HepG2 (cell line): ENCODE results near the gene RAB3C. TPM values are rescaled to one million over a fixed set of nuclear protein-coding genes. Genes with fewer than 3 reads are reported as not detected.

Experiments used
- ATAC-seq: fragments of 200-7000 bp; cut with Tn5 transposase; 3 replicates; pipeline ENCODE4 v1.9.1; 2020; ENCODE audit warnings: mild to moderate bottlenecking, moderate library complexity
- BruUV-seq: library from RNA; stranded (reverse); fragments of 400-500 nt; replicated peaks from 2 replicates; lab custom pipeline; 2021; lab: Mats Ljungman, UMichigan
- CTCF ChIA-PET: fragments of 300-600 bp; formaldehyde crosslinking; extraction: SDS; loops from one replicate; lab custom pipeline; 2021; ENCODE audit warnings: low total read pairs, inconsistent platforms, low intra/inter-chr PET ratio; lab: Yijun Ruan, JAX
- POLR2A ChIA-PET: fragments of 350-600 bp; sonication (Branson Sonifier 250); formaldehyde crosslinking; loops from one replicate; lab custom pipeline; 2020; ENCODE audit warnings: antibody characterized with exemption, inconsistent platforms; lab: Yijun Ruan, JAX
- DNase-seq: peaks from one replicate; pipeline ENCODE4 v3.0.0-alpha.2; 2015; ENCODE audit warnings: low spot score
- FAIRE-seq: peaks from 3 replicates; lab custom pipeline; 2011; peaks lifted over from hg19 to GRCh38; lab: Jason Lieb, UNC
- H2AFZ ChIP-seq: one replicate; pipeline ENCODE4 v1.6.1; 2011; ENCODE audit warnings: low read length, inconsistent platforms
- H3K27ac ChIP-seq: fragments of 300-600 bp; 3 replicates; pipeline ENCODE4 v1.8.0; 2011; ENCODE audit warnings: mixed run types, mild to moderate bottlenecking, mixed read lengths, low read length, inconsistent platforms; ENCODE audit not compliant: insufficient read depth; ENCODE audit errors: extremely low read length
- H3K27me3 ChIP-seq, 2 experiments: fragments of 200-600 bp in 1 of 2; 2 replicates in 1 of 2; 3 replicates in 1 of 2; pipeline versions ENCODE4 v1.6.0 to v1.8.0; 2011; ENCODE audit warnings: low read length in 2 of 2, mild to moderate bottlenecking in 2 of 2, moderate library complexity in 2 of 2, inconsistent platforms in 1 of 2; ENCODE audit not compliant: insufficient read depth in 2 of 2, control insufficient read depth in 1 of 2
- H3K36me3 ChIP-seq, 2 experiments: fragments of 200-600 bp in 1 of 2; replicated peaks in 1 of 2; 2 replicates in 1 of 2; 3 replicates in 1 of 2; pipeline versions ENCODE4 v1.5.1 to v1.8.0; 2011; ENCODE audit warnings: low read length in 2 of 2, inconsistent platforms in 1 of 2; ENCODE audit not compliant: insufficient read depth in 2 of 2, control insufficient read depth in 1 of 2
- H3K4me1 ChIP-seq: 2 replicates; pipeline ENCODE4 v1.5.1; 2012; ENCODE audit warnings: low read length, inconsistent platforms; ENCODE audit not compliant: insufficient read depth
- H3K4me2 ChIP-seq: 2 replicates; pipeline ENCODE4 v1.6.0; 2011; ENCODE audit warnings: low read depth, low read length, inconsistent platforms
- H3K4me3 ChIP-seq, 3 experiments: fragments of 200-600 bp in 1 of 3; sonication (generic), shearing (Covaris generic) in 1 of 3; replicated peaks in 1 of 3; 2 replicates each; pipeline ENCODE4 v1.5.1; 2011 to 2016; ENCODE audit warnings: low read length in 3 of 3, inconsistent platforms in 2 of 3, low read depth in 2 of 3, mild to moderate bottlenecking in 2 of 3, control low read depth in 1 of 3, mixed read lengths in 1 of 3; ENCODE audit not compliant: insufficient read depth in 1 of 3
- H3K79me2 ChIP-seq: one replicate; pipeline ENCODE4 v1.6.1; 2011; ENCODE audit warnings: low read length, inconsistent platforms; ENCODE audit not compliant: insufficient read depth
- H3K9ac ChIP-seq: 2 replicates; pipeline ENCODE4 v1.6.0; 2011; ENCODE audit warnings: mild to moderate bottlenecking, low read depth, low read length, inconsistent platforms; ENCODE audit not compliant: insufficient read depth
- H3K9me3 ChIP-seq: 2 replicates; pipeline ENCODE4 v1.5.1; 2012; ENCODE audit warnings: mild to moderate bottlenecking, low read length
- H4K20me1 ChIP-seq: 2 replicates; pipeline ENCODE4 v1.6.0; 2011; ENCODE audit warnings: inconsistent platforms, mild to moderate bottlenecking, low read length, moderate library complexity; ENCODE audit not compliant: insufficient read depth
- GPN1 ChIP-seq: sonication (generic); formaldehyde crosslinking; IDR thresholded peaks from 2 replicates; pipeline ENCODE4 v1.5.1; 2020; ENCODE audit warnings: missing genetic modification reagents, borderline replicate concordance
- KLF15 ChIP-seq: sonication (generic); formaldehyde crosslinking; IDR thresholded peaks from 2 replicates; pipeline ENCODE4 v1.8.1; 2023; ENCODE audit warnings: borderline replicate concordance, mild to moderate bottlenecking, inconsistent platforms, missing genetic modification reagents, mixed read lengths
- MAFK ChIP-seq, 2 experiments: IDR thresholded peaks in 1 of 2; conservative IDR thresholded peaks in 1 of 2; 2 replicates each; pipeline ENCODE4 v1.6.1; 2011; ENCODE audit warnings: improper control_type of control experiment in 2 of 2, low read length in 2 of 2
- MIXL1 ChIP-seq: IDR thresholded peaks from 2 replicates; pipeline ENCODE4 v1.6.1; 2016
- NCOA2 ChIP-seq: sonication (generic); formaldehyde crosslinking; IDR thresholded peaks from 2 replicates; pipeline ENCODE4 v1.8.0; 2022; ENCODE audit warnings: inconsistent platforms
- SPEN ChIP-seq: sonication (generic); formaldehyde crosslinking; IDR thresholded peaks from 2 replicates; pipeline ENCODE4 v1.5.1; 2020; ENCODE audit warnings: low read depth, mild to moderate bottlenecking, missing genetic modification reagents
- SYNCRIP ChIP-seq: fragments of 200-400 bp; formaldehyde crosslinking; IDR thresholded peaks from 2 replicates; pipeline ENCODE4 v1.6.1; 2018; ENCODE audit warnings: mild to moderate bottlenecking, low read depth, low read length; ENCODE audit not compliant: insufficient read depth
- ZBTB49 ChIP-seq: sonication (generic); formaldehyde crosslinking; IDR thresholded peaks from 2 replicates; pipeline ENCODE4 v1.4.0; 2020; ENCODE audit warnings: missing genetic modification reagents, borderline replicate concordance
- ZFP36 ChIP-seq: fragments of 150-350 bp; IDR thresholded peaks from 2 replicates; pipeline ENCODE4 v1.6.1; 2018; ENCODE audit warnings: borderline replicate concordance, low read length, low read depth; ENCODE audit not compliant: partially characterized antibody
- ZNF224 ChIP-seq: sonication (generic); formaldehyde crosslinking; IDR thresholded peaks from 2 replicates; pipeline ENCODE4 v1.5.0; 2020; ENCODE audit warnings: mild to moderate bottlenecking, missing genetic modification reagents
- in situ Hi-C: cut with HindIII; loops from 2 replicates; pipeline ENCODE4 v1.10.0; 2017; ENCODE audit warnings: low pct_unique_long_range_greater_than_20kb; ENCODE audit not compliant: extremely low pct_ligation_motif_present
- intact Hi-C: fragments of 100-400 bp; cut with micrococcal nuclease; formaldehyde crosslinking; loops from one replicate; pipeline ENCODE4 v1.10.0; 2022; ENCODE audit not compliant: unreplicated experiment
- polyA plus RNA-seq, 8 experiments: library from polyadenylated mRNA; depleted of rRNA in 3 of 8; stranded (reverse) in 7 of 8; unstranded in 1 of 8; fragments of >200 nt; fragmentation: Illumina TruSeq in 4 of 8; extraction: Trizol in 4 of 8; gene quantifications; 2 replicates each; pipeline versions ENCODE4 v1.2.1 to v1.2.3, GENCODE V29; 2011 to 2016; ENCODE audit warnings: low read depth in 4 of 8, missing spikeins in 1 of 8, mixed read lengths in 1 of 8; ENCODE audit not compliant: insufficient read depth in 1 of 8
- total RNA-seq, 5 experiments: library from RNA; depleted of rRNA; stranded (reverse); fragments of >200 nt; fragmentation: Illumina TruSeq; extraction: Trizol; gene quantifications; 2 replicates each; pipeline ENCODE4 v1.2.3, GENCODE V29; 2016; ENCODE audit warnings: low read depth in 1 of 5
- TF ChIP-seq, protein P1 (sequence below): sonication (generic); formaldehyde crosslinking; IDR thresholded peaks from 2 replicates; pipeline ENCODE4 v1.4.0; 2020; ENCODE audit warnings: missing genetic modification reagents, low read depth, mild to moderate bottlenecking, borderline replicate concordance
- TF ChIP-seq, protein P2 (sequence below): sonication (generic); formaldehyde crosslinking; conservative IDR thresholded peaks from 2 replicates; pipeline ENCODE4 v1.4.0; 2020; ENCODE audit warnings: missing genetic modification reagents

The RAB3C gene
- total and polyA plus RNA-seq, 2 of the 13 experiments (the other 11 are each of a cell fraction or from before 2014, with no cell fraction given), result not detected

GRCh38 chr5:58765058-58765457, 182.2 kb downstream of the RAB3C start (continued):
- TF ChIP-seq KLF15 (CRISPR knock-in tag), result no peak
- TF ChIP-seq NCOA2 (CRISPR knock-in tag), result no peak
- no peak for TF ChIP-seq SPEN (CRISPR knock-in tag)
- TF ChIP-seq, protein P1, sequence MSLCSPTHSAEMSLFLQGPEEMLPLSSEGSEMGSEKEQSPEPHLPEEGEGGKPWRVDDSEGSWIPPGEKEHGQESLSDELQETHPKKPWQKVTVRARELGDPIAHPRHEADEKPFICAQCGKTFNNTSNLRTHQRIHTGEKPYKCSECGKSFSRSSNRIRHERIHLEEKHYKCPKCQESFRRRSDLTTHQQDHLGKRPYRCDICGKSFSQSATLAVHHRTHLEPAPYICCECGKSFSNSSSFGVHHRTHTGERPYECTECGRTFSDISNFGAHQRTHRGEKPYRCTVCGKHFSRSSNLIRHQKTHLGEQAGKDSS (CRISPR knock-in tag), result no peak
- no peak for TF ChIP-seq MIXL1 (CRISPR knock-in tag)

DNA sequence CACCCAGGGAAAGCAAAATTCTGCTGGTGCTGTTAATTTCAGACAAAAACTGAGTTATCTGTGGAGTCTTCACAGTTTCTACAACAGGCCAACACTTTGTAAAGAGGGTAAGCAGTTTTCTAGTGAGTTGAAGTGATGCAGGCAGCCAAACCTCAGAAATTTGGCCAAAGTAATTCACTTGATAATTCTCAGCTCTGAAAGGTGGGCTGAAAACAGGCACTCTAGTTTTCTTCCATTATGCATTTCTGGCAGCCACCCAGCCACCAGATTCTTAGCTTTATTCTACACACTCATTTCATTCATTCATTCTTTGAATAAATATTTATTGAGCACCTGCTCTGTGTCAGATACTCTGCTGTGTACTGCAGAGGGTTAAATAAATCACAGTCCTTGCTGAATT, 184.2 kb downstream of the RAB3C start:
- Histone ChIP-seq H2AFZ (no peak overlapping the region), H3K79me2 (no peaks in the 10 kb centered on the region), H3K9ac (no peak overlapping the region), H3K27ac (no peak overlapping the region), H4K20me1 (no peaks in the 10 kb centered on the region), H3K9me3 (no peaks in the 10 kb centered on the region), H3K4me3 (no peak overlapping the region), H3K4me1 (no peaks in the 10 kb centered on the region), H3K27me3 (no peaks in the 10 kb centered on the region), H3K4me2 (no peak overlapping the region), H3K36me3 (no peaks in the 10 kb centered on the region)
- POLR2A ChIA-PET, result no interaction called here
- BruUV-seq, result no TSS peak
- TF ChIP-seq ZBTB49 (CRISPR knock-in tag), result no peak
- no peak for TF ChIP-seq ZNF224 (CRISPR knock-in tag)
- no peak for TF ChIP-seq GPN1
- TF ChIP-seq SYNCRIP, result no peak
- no peak for TF ChIP-seq ZFP36
- TF ChIP-seq, protein P2, sequence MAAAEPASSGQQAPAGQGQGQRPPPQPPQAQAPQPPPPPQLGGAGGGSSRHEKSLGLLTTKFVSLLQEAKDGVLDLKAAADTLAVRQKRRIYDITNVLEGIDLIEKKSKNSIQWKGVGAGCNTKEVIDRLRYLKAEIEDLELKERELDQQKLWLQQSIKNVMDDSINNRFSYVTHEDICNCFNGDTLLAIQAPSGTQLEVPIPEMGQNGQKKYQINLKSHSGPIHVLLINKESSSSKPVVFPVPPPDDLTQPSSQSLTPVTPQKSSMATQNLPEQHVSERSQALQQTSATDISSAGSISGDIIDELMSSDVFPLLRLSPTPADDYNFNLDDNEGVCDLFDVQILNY (CRISPR knock-in tag), result no peak
- no peak for TF ChIP-seq MAFK (conservative IDR thresholded peaks at IDR 0.05 in 1 of 2, IDR thresholded peaks at IDR 0.05 in 1 of 2; ENCODE audit: low read length in 2 of 2)
- intact Hi-C loops (no loop called here), in situ Hi-C loops (no loop called here)
- CTCF ChIA-PET, result no interaction called here
- FAIRE-seq (no peak), DNase-seq (no peak), ATAC-seq (no peak)
